GM21390 (cell line): ENCODE results near the gene NSUN3.
A peak's percentile ranks its signal among the peaks of the same experiment; 100 is the strongest.
"Not testable (repeated sequence)": the region's sequence is repeated elsewhere in the genome, so short reads cannot be mapped to it uniquely, and the experiment has no call there.

ENCODE experiments used
- ATAC-seq: cut with Tn5 transposase; IDR thresholded peaks from one replicate; pipeline ENCODE4 v1.9.1; 2021; ENCODE audit not compliant: unreplicated experiment

Gene NSUN3

GRCh38 chr3:94062513-94063404 is at the start of gene NSUN3, which contains the start of gene DHFR2:
Gene NSUN3 (plus strand): TSS chr3:94063061. CDS start chr3:94063127, 66 bp downstream.
Gene DHFR2 (minus strand): TSS chr3:94062916. CDS start chr3:94061511, 1,405 bp downstream.
- peak; percentile 96 for ATAC-seq

- no peak for ATAC-seq
These were observed 47.8 kb upstream of the NSUN3 start for GRCh38 chr3:94015025-94015424.

DNA sequence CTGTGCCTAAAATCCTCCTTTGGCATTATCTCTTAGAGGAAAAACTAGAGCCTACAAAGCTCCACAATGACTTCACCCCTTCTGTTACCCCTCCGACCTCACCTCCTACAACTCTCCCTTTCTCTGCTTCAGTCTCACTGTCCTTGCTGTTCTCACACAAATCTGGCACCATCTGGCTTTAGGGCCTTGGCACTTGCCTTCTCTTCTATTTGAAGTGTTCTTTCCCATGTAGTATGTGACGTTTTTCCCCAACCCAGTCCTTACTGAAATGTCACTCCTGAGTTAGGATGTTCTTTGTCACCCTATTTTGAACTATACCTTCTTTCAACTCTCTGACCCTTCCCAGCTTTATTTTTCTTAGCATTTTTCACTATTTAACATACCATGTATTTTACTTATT is 43.2 kb upstream of the NSUN3 start:
- no peak for ATAC-seq

DNA sequence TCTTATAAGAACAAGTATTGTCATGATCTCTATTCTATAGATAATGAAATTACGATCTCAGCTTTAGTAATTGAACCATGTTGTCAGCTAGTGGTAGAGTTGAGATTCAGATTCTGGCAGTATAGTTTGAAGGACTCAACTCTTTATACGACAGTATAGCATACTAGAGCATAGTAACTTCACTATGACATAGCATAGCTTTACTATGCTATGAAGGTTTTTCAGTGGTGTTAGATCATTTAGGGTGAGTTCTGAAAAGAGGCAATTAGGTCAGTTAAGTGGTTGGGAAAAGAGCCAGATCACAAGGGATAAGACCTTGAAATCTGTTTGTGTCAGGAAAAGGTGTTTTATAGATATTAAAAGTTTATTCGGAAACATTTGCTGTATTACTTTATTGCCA is 42.6 kb upstream of the NSUN3 start:
- no peak for ATAC-seq

DNA sequence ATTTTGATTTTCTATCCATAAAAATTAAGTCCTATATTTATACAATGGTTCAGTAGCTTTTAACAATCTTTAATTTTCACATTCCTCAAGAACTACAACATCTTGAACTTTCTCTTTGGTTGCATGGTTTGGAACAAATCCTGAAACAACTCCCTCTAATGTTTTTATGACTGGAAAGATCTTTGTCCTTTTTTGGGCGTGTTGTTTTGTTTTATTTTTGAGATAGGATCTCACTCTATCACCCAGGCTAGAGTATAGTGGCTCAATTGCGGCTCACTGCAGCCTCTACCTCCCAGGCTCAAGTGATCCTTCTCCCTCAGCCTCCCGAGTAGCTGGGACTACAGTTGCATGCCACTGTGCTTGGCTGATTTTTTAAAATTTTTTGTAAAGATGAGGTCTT is 38.5 kb upstream of the NSUN3 start:
- ATAC-seq, result no peak

DNA sequence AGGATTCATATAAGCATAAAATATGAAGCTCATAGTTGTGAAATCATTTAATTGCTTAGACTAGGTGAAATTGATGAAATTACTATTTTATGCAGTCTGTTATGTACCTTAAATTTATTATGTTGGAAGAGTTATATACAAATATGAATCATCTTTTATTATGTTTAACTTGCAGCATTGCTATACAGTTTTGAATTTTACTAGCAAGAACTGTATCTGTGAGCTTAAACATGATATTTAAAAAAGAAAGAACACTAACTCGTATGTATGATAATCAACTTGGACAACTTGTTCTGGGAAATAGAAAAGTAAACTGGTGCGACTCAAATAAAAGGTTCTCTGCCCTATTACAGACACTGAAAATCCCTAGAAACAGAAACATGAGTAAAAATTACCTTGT is 36.2 kb upstream of the NSUN3 start:
- ATAC-seq, result no peak

DNA sequence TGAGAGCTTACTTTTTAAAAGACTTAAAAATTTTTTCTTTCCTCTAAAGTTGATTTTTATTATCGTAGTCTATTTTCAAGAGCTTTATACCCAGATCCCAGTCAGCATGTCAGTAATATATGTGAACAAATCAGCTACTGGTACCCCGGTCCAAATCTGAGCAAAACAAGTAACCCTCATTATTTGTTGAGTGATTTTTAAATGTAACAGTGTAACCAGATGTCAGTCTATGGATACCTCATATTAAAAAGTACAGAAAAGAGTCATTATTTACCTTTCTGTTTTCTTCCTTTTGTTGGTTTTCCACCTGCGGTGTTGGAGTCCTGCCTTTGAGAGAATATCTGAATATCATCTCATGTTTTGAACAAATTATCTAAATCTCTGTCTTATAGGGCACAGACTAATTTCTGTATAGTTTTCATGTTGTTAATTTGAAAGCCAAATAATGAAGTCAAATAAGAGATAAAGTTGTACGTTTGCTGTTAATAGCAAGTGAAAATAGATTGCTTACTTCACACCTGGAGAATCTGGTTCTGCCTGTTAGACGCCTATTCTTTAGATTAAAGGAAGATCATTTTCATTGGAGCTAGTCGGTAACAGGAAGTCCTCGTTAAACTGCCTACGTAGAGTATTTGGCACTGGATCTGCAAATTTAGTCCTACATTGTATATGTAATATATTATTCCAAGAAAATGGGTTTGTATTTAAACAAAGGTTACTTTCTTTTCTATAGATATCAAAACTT is 34.6 kb upstream of the NSUN3 start, which contains the start of gene STX19:
Gene STX19, minus strand, starts transcription at position 505 of the 745 bp plus-strand sequence. CDS start 13,328 bp downstream, outside the sequence.
- ATAC-seq, result no peak

DNA sequence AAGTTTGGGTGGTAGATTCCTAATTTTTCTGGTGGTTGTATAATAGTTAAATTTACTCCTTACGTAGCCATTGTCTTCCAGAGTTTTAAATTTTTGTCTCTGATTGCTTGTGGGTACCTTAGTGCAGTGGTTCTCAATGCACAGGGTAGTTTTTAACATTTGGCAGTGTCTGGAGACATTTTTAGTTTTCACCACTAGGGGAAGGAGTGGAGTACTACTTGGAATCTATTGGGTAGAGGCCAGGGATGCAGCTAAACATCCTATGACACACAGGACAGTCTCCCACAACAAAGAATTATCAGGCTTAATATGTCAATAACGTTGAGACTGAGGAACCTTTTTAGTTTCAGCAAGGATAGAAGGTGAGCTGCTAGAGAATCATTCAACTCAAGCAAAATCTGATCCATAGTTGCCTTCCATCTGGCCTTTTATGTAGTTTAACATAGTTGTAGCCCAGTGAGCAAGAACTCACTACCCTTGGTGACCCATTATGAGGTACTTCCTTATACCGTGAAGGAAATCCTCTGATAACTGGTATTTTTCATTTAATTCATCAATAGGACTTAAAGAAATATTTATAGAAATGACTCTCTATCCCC is 25.9 kb upstream of the NSUN3 start:
- ATAC-seq, result peak; percentile 64

- no peak for ATAC-seq
These were observed 19.6 kb upstream of the NSUN3 start for GRCh38 chr3:94043285-94043684.

- ATAC-seq, result not testable (repeated sequence)
These were observed 18.5 kb upstream of the NSUN3 start for GRCh38 chr3:94044100-94044936.

- ATAC-seq, result no peak
These were observed 16.3 kb upstream of the NSUN3 start for GRCh38 chr3:94046533-94046932.

- no peak for ATAC-seq
These were observed 13.6 kb upstream of the NSUN3 start for GRCh38 chr3:94049267-94049666.

- no peak for ATAC-seq
These were observed 12.3 kb upstream of the NSUN3 start for GRCh38 chr3:94050546-94050945.

- ATAC-seq, result no peak
These were observed 1.6 kb upstream of the NSUN3 start for GRCh38 chr3:94061297-94061696.

- no peak for ATAC-seq
These were observed 747 bp downstream of the NSUN3 start for GRCh38 chr3:94063496-94064119.

DNA sequence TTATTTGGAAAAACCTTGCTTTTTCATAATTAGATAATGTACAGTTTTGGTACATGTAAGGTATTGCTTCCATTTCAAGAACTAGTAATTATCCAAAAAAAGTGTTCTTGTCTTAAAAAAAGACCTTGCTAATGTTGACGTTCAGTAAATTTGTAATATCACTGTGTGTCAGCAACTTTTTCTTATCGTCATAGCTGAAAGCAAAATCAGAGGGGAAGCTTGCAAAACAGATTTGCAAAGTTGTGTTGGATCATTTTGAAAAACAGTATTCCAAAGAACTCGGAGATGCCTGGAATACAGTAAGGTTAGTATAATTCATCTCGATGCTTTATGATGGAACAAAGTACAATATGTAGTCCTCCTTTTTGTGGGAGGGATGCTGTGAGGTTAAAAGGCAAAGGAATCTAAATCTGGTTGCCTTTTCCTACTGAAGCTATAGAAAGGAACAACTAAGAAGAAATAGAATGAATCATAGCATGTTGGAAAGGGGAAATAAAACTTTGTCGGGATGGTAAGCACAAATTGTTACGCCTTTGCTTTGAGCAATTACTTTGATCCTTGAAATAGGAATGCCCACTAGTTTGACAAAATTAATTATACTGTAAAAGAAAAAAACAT is 1.5 kb downstream of the NSUN3 start:
- ATAC-seq, result no peak

DNA sequence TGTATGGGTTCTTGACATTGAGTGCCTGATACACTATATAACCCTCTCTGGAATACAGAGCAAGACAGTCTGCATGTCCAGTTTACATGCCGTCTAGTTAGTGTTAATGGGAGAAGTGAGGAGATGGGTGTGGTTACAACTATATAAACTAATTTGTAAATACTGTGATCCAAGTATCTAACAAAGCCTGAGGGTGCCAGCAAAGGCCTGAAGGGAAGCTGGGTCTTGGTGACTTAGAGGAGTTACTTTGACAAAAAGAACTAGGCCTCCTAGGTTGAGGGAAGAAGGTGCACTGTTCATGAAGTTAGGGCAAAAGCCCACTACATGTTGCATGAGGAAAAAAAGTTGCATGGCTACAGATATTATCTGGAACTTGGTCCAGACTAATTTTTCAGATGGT is 2.3 kb downstream of the NSUN3 start:
- no peak for ATAC-seq

GRCh38 chr3:94065819-94066480 is 3.1 kb downstream of the NSUN3 start:
- ATAC-seq, result no peak
